ENCODE data around the gene CTNNA2.

DNA sequence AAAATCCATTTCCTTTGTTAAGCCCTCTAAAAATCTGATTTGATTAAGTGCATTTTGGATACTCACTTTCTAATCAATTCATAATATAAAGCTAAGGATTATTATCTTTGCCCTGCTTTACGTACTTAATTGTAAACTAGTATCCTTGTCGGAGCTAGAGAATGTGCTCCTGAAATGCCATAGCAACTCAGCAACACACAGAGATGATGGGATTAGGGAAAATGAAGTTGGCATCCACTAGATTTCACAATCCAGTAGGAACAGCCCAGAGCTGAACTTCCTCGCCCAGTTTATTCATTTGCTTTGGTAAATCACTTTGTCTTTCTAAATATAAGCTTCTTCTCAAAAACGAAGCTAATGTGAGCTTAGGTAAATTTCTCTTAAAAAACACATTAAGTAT, 386.3 kb downstream of the CTNNA2 start:
- TF ChIP-seq POLR2A (IDR thresholded peaks at IDR 0.05) (no peak), EP300 (IDR thresholded peaks at IDR 0.05) (no peak)
